Hematopoietic multipotent progenitor cell treated with erythropoietin and hydrocortisone succinate and interleukin-3 and kit ligand, for 15 days (in vitro differentiated cells): ENCODE measurements around the gene FGF16.
"Not testable (repeated sequence)": the region's sequence is repeated elsewhere in the genome, so short reads cannot be mapped to it uniquely, and the experiment has no call there.

ENCODE experiments used
- DNase-seq: peaks from one replicate; pipeline ENCODE4 v3.0.0-alpha.2; 2015; ENCODE audit warnings: low spot score

The FGF16 gene

DNA sequence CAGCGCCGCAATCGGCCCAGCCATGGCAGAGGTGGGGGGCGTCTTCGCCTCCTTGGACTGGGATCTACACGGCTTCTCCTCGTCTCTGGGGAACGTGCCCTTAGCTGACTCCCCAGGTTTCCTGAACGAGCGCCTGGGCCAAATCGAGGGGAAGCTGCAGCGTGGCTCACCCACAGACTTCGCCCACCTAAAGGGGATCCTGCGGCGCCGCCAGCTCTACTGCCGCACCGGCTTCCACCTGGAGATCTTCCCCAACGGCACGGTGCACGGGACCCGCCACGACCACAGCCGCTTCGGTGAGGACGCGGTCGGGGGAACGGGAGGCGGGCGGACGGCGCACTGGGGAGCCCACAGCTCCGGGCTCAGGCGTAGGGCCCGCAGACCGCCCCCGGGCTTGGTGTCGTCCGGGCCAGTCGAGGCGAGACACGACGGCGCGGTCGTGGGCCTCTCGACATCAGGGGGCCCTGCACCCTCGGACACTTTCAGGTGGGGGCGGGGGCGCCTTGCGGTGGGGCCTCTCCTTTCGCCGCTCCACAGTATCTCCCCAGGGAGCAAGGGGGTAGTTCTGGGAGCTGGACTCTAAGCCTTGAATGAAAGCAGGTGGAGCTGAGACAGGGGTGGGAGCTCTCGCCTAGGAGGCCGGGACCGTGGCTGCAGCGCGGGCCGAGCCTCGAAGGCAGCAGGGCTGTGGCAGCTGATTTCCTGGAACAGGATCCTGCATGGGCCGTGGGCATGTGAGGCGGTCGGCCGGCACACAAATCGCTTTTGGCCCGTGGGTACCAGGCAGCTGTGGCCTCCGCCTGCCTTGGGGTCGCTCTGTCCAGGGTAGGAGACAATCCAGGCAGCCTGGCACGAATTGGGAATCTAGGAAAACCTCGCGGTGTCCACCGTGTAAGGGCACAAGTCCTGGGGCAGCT, 722 bp downstream of the FGF16 start:
- DNase-seq: no peak

DNA sequence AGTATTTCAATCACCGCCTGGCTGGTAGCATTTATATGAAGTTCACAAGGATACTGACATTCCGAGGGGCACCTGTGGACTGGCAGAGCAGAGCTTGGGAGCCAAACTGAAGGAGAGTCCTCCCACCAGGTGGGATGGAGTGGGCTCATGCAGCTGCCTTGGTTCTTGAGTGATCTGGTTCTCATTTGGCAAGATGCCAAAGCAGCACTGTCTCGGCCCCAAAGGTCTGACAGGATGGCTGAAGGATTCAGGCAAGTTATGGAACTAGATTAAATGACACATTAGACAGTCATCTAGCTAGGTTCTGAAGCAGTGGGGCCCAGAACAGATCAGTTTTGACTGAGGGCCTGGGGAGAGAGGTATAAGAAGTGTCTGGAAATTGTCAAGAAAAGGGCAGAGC, 3.2 kb downstream of the FGF16 start:
- no peak for DNase-seq

DNA sequence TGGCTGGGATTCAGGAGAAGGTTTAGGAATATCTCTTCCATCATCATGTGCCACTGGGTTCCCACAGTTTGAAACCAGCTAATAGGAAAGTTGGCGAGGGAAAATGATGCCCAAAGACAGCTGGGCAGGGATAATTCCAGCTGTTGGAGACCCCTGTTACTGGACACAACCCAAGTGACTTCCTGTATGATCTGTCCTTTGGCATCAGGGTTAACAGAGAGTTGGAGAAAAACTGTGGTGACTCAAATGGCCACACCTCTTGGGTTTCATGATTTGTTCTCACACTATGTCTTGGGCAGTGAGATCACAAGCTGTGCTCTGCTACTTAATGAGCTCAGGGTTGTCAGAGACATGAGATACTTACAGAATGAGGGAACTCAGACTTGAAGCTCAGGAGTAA, 3.8 kb downstream of the FGF16 start:
- DNase-seq: no peak

DNA sequence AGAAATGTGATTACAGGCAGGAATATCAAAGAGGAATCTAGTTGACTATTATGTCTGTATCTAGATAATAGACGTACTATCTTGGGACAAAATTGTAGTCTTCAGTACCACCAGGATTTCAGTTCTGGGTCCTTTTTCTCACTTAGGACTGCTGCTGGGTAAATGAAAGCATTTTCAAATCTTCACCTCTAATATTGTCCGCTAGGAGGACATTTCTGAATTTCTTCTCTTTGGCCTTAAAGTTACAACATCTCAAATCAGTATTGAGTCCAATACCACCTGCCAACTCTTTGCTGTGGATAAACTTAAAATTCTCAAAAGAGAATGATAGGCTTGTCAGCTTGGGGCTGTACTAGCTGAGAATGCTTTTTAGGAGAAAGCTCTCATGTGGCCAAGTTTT, 6.0 kb downstream of the FGF16 start:
- DNase-seq: no peak

DNA sequence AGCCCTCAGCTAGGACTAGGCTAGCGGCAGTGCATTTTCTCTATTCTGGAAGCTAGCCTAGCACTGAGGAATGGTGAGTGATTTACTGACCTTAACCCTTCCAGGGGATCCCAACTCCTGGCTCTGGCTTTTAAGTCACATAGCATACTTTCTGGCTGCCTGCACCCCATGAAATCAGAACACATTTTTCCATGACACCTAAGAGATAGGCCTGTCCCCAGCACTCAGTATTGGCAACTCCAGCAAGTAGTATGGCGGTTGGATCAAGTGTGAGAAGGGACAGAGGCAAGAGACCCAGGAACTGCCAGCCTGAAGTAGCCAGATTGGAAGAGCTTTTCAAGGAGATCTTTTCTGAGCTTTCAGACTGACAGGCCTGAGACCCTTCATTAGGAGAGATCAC, 8.2 kb downstream of the FGF16 start:
- no peak for DNase-seq

DNA sequence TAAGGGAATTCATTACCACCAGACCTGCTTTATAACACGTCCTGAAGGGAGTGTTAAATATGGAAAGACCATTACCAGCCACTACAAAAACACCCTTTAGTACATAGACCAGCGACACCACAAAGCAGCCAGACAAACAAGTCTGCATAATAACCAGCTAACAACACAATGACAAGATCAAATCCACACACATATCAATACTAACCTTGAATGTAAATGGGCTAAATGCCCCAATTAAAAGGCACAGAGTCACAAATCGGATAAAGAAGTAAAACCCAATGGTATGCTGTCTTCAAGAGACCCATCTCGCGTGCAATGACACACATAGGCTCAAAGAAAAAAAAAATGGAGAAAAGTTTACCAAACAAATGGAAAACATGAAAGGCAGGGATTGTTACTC, 36.9 kb downstream of the FGF16 start:
- no peak for DNase-seq

DNA sequence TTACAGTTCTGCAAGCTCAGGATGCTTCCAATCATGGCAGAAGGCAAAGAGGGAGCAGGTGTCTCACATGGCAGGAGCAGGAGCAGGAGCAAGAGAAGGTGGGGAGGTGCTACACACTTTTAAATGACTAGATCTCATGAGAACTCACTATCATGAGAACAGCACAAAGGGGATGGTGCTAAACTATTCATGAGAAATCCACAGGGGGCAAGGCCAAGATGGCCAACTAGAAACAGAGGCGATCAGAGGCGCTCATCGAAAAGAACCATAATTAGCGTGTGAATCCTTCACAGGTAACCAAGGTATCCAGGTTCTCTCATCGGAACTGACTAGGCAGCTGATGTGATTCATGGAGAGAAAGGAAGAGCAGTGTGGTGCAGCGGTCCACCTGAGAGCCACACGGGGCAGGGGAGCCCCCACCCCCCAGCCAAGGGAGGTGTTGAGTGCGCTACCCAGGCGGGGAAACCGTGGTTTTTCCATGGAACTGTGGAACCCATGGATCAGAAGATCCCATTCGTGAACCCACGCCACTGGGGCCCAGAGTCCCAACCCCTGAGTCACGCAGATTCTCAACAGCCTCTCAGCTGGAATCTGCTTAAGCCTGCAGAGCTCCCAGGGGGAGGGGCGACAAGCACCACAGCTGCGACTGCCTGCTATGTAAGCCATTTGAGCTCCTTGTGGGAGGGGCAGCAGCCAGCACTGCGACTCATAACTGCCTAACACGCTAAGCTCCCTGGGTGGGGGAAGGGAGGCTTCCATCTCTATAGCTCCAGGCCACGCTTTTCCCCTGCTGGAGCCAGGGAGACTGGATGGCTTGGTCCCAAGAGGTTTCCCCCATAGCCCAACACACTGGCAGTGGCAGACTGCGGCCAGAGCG, 46.7 kb downstream of the FGF16 start:
- DNase-seq: no peak

DNA sequence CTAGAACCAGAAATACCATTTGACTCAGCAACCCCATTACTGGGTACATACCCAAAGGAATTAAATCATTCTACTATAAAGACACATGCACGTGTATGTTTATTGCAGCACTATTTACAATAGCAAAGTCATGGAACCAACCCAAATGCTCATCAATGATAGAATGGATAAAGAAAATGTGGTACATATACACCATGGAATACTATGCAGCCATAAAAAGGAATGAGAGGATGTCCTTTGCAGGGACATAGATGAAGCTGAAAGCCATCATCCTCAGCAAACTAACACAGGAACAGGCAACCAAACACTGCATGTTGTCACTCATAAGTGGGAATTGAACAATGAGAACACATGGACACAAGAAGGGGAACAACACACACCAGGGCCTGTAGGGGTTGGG, 53.0 kb downstream of the FGF16 start:
- DNase-seq: not testable (repeated sequence)

DNA sequence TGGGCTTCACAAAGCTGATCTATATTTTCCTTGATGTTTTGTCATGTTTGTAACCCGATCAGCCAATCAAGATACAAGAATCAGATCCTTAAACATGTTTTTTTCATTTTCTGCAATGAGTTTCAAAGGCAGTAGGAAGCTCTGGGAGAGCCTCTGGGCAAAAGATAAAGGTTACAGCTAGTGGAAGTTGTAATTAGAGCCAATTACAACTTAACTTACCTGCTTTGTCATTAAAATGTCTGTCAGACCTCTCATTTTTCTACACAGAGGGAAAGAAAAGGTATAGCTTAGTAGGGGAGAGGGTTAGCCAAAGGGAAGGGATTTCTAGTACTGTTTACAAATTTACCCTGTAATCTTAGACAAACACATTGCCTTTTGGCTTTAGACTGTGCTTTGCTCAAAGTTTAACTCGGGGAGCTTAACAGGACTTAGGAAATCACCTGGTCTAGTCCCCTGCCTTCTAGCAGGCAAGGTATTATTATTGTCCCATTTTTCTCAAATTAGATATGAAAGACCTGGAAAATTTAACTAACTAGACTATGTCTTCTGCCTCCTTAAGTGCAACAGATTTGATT, 55.8 kb downstream of the FGF16 start:
- no peak for DNase-seq

DNA sequence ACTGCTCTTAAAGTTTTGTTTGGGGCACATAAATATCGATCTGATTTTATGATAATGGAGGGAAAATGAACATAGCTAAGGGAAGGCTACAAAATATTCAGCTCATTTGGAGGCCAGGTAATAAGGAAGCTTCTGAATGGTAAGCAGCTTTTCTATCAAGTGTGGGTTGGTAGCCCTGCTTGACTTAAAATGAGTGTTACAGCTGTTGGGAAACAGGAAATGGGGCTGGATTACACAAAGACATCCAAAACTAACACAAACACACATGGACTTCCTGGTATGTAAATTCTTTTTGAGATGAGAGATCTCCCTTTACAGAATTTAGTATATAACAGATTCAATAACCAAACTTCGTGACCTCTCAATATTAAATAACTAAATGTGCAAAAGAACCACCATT, 58.0 kb downstream of the FGF16 start:
- no peak for DNase-seq
